GM23338 (cell line): Measurements from ENCODE around the gene AGPAT3.

Source experiments
- CTCF ChIP-seq, 2 experiments: fragments of 200-600 bp in 1 of 2; sonication (generic) in 1 of 2; conservative IDR thresholded peaks; 2 replicates each; pipeline versions ENCODE4 v1.5.1 to v1.6.1; 2016 to 2017; ENCODE audit warnings: antibody characterized with exemption in 2 of 2, low read depth in 2 of 2, mild to moderate bottlenecking in 2 of 2, moderate library complexity in 1 of 2
- EZH2 ChIP-seq: fragments of 200-600 bp; sonication (generic); IDR thresholded peaks from one replicate; pipeline ENCODE4 v1.8.0; 2017; ENCODE audit warnings: antibody characterized with exemption, mild to moderate bottlenecking, low read depth; ENCODE audit not compliant: unreplicated experiment
- EZH2phosphoT487 ChIP-seq: fragments of 200-600 bp; sonication (generic); IDR thresholded peaks from one replicate; pipeline ENCODE4 v1.8.1; 2018; ENCODE audit warnings: antibody characterized with exemption; ENCODE audit not compliant: unreplicated experiment
- POLR2AphosphoS5 ChIP-seq: IDR thresholded peaks from 2 replicates; pipeline ENCODE4 v1.6.1; 2016; ENCODE audit warnings: antibody characterized with exemption, low read depth
- REST ChIP-seq: IDR thresholded peaks from one replicate; pipeline ENCODE4 v1.6.1; 2018; ENCODE audit warnings: antibody characterized with exemption; ENCODE audit not compliant: unreplicated experiment
- ZNF331 ChIP-seq: fragments of 250-450 bp; sonication (Bioruptor Pico); IDR thresholded peaks from 2 replicates; pipeline ENCODE4 v1.5.0; 2020; ENCODE audit warnings: low read depth, mild to moderate bottlenecking, moderate library complexity

- TF ChIP-seq CTCF (conservative IDR thresholded peaks at IDR 0.05; ENCODE audit: low read depth in 2 of 2) (no peak), POLR2AphosphoS5 (no peak), EZH2 (no peak), REST (no peak), ZNF331 (CRISPR knock-in tag) (no peak), EZH2phosphoT487 (no peak)
Observed at GRCh38 chr21:43937051-43937832, 72.2 kb downstream of the AGPAT3 start.
